Erythroblast (primary cell): ENCODE data around the gene SAMHD1.
"Not testable (repeated sequence)": the region's sequence is repeated elsewhere in the genome, so short reads cannot be mapped to it uniquely, and the experiment has no call there.

Source experiments
- DNase-seq, 2 experiments: peaks; one replicate each; lab custom pipeline; 2025; lab: John Stamatoyannopoulos, UW
- GATA1 ChIP-seq: IDR thresholded peaks from 2 replicates; pipeline ENCODE4 v1.6.1; 2011; ENCODE audit warnings: low read depth, mild to moderate bottlenecking, control low read depth, low read length, moderate library complexity
- POLR2A ChIP-seq: IDR thresholded peaks from 2 replicates; pipeline ENCODE4 v1.6.1; 2011; ENCODE audit warnings: mild to moderate bottlenecking, low read length

Gene SAMHD1

GRCh38 chr20:36969051-36969450 is 17.5 kb upstream of the SAMHD1 start:
- DNase-seq, result no peak
- no peak for TF ChIP-seq POLR2A
- TF ChIP-seq GATA1, result no peak

DNA sequence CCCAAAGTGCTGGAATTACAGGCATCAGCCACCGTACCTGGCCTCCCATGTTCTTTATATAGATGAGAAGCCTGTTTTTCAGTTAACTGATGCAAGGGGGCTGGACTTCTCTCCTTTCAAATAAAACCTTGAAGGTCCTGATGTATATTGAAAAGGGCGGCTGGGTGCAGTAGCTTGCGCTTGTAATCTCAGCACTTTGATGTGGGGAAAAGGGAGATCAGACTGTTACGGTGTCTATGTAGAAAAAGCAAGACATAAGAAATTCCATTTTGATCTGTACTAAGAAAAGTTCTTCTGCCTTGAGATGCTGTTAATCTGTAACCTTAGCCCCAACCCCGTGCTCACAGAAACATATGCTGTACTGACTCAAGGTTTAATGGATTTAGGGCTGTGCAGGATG is 16.1 kb upstream of the SAMHD1 start:
- no peak for DNase-seq
- TF ChIP-seq POLR2A (no peak), GATA1 (no peak)

- not testable (repeated sequence) for DNase-seq
These were observed 15.5 kb upstream of the SAMHD1 start for GRCh38 chr20:36966965-36967364.

- not testable (repeated sequence) for DNase-seq
These were observed 10.9 kb upstream of the SAMHD1 start for GRCh38 chr20:36962354-36962941.

DNA sequence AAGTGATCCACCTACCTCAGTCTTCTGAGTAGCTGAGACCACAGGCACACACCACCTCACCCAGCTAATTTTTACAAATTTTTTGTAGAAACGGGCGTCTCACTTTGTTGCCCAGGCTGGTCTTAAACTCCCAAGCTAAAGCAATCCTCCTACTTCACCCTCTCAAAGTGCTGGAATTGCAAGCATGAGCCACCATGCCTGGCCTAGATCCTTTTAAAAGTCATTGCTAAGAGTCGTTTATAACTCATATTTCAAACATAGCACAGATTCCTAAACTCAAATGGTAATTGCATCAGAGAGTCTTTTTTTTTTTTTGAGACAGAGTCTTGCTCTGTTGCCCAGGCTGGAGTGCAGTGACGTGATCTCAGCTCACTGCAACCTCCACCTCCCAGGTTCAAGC is 7.7 kb upstream of the SAMHD1 start:
- TF ChIP-seq POLR2A (no peak), GATA1 (no peak)
- no peak for DNase-seq

DNA sequence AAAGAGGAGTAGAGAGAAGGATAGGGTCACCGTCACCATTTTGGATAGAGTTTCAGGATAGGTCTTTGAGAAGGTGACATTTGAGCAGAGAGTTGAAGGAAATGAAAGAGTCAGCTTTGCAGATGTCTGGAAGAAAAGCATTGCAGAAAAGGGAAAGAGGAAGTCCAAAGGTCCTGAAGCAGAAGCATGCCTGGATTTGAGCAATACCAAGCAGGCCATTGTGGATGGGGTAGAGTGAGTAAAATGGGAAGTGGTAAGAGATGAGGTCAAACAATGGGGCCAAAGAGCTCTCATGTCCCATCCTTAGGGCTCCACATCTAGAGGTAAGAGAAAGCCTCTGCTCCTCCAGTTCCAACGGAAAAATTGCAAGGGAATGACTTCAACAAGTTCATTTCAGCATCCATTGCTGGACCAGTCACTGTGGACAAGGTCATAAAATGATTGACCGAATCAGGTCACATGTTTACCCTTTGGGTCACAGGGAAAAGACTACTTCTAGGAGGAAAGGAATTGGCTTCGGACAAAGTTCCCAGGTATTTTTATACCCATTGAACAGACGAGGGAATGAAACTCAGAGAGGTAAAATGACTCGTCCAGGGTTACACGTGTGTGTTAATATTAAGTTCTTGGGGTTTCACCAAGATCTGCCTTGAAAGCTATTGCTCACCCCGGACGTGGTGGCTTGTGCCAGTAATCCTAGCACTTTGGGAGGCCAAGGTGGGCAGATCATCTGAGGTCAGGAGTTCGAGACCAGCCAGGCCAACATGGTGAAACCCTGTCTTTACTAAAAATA is 6.6 kb upstream of the SAMHD1 start:
- no peak for TF ChIP-seq GATA1
- no peak for TF ChIP-seq POLR2A
- no peak for DNase-seq

DNA sequence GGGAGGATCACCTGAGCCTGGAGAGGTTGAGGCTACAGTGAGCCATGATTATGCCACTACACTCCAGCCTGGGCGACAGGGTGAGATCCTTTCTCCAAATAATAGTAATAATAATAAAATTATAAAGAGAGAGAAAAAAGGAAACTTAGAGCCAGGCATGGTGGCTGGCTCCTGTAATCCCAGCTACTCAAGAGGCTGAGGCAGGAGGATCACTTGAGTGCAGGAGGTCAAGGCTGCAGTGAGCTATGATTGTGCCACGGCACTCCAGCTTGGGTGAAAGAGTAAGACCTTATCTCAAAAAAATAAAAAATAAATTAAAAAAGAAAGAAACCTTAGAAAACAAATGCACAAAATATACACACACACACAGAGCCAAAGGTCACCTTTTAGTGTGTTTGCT is 5.2 kb upstream of the SAMHD1 start:
- TF ChIP-seq GATA1 (no peak), POLR2A (no peak)
- DNase-seq, result no peak

DNA sequence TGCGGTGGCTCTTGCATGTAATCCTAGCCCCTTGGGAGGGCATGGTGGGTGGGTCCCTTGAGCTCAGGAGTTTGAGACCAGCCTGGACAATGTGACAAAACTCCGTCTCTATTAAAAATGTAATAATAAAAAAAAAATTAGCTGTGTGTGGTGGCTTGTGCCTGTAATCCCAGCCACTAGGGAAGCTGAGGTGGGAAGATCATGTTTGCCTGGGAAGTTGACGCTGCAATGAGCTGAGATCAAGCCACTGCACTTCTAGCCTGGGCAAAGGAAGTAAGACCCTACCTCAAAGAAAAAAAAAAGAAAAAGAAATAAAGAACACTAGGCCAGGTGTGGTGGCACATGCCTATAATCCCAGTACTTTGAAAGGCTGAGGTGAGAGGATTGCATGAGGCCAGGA is 4.5 kb upstream of the SAMHD1 start:
- no peak for TF ChIP-seq GATA1
- no peak for TF ChIP-seq POLR2A
- DNase-seq, result no peak

GRCh38 chr20:36951979-36952738 is 651 bp upstream of the SAMHD1 start:
- no peak for TF ChIP-seq GATA1
- no peak for TF ChIP-seq POLR2A
- no peak for DNase-seq

- DNase-seq, result peak; percentile 35 to 45
- no peak for TF ChIP-seq POLR2A
- no peak for TF ChIP-seq GATA1
These were observed 902 bp downstream of the SAMHD1 start for GRCh38 chr20:36950414-36951197.

GRCh38 chr20:36941401-36941835 is 10.1 kb downstream of the SAMHD1 start:
- no peak for DNase-seq
- TF ChIP-seq GATA1 (no peak), POLR2A (no peak)

DNA sequence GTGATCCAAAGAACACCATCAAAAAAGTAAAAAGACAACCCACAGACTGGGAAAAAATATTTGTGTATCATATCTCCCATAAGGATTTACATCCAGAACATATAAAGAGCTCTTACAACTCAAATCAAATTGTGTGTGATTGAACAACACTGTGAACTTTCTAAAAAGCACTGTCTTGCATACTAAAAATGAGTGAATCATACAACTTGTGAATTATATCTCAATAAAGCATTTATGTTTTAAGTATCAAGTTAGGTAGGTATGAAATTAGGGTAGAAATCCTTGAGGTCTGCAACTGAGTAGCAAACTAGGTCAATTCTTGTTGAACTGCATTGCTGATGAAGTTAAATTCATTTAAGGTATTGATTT is 14.1 kb downstream of the SAMHD1 start:
- TF ChIP-seq POLR2A, result no peak
- TF ChIP-seq GATA1, result no peak
- DNase-seq, result no peak

DNA sequence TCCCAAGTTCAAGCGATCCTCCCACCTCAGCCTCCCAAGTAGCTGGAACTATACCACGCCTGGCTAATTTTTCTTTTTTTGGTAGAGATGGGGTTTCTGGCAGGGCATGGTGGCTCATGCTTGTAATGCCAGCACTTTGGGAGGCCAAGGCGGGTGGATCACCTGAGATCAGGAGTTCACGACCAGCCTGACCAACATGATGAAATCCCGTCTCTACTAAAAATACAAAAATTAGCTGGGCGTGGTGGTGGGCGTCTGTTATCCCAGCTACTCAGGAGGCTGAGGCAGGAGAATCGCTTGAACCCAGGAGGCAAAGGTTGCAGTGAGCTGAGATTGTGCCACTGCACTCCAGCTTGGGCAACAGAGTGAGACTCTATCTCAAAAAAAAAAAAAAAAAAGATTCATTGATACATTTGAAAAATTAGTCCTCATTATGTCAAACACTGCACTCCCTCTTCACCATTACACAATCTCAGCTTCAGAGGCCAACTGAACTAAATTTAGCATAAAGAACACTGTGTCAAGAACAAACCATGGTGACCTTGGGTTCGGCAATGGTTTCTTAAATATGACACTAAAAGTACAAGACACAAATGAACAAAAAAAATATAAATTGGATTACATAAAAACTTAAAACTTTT is 14.6 kb downstream of the SAMHD1 start:
- DNase-seq, result not testable (repeated sequence)

DNA sequence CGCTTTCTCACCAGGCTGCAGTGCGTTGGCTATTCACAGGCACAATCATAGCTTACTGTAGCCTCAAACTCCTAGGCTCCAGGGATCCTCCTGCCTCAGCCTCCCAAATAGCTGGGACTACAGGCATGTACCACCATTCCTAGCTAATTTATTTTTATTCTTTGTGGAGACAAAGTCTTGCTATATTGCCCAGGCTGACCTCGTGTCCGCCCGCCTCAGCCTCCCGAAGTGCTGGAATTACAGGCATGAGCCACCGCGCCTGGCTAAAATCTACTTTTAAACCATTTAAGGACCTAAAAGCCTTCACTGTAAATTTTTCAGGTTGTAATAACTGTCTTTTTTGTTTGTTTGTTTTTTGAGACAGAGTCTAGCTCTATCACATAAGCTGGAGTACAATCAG is 15.2 kb downstream of the SAMHD1 start:
- TF ChIP-seq POLR2A (no peak), GATA1 (no peak)
- no peak for DNase-seq

GRCh38 chr20:36933571-36933970 is 17.9 kb downstream of the SAMHD1 start:
- not testable (repeated sequence) for DNase-seq
